ENCODE data around the gene RPS6KA5.

Gene RPS6KA5

GRCh38 chr14:91068642-91069041, 8.2 kb upstream of the RPS6KA5 start:
- no peak for DNase-seq (ENCODE audit: low read depth)
- no peak for TF ChIP-seq CTCF (IDR thresholded peaks at IDR 0.05; ENCODE audit: control insufficient read depth, insufficient read depth, low read depth, low read length, missing control alignments)
- H3K4me3 ChIP-seq (ENCODE audit: control insufficient read depth, low read depth, low read length), result no peak overlapping the region

- TF ChIP-seq CTCF (IDR thresholded peaks at IDR 0.05; ENCODE audit: control insufficient read depth, insufficient read depth, low read depth, low read length, missing control alignments), result no peak
- H3K4me3 ChIP-seq (ENCODE audit: control insufficient read depth, low read depth, low read length), result no peak overlapping the region
- no peak for DNase-seq (ENCODE audit: low read depth)
Observed at GRCh38 chr14:91067186-91067585, 6.7 kb upstream of the RPS6KA5 start.

GRCh38 chr14:91065266-91065665, 4.8 kb upstream of the RPS6KA5 start:
- TF ChIP-seq CTCF (IDR thresholded peaks at IDR 0.05; ENCODE audit: control insufficient read depth, insufficient read depth, low read depth, low read length, missing control alignments), result no peak
- no peak overlapping the region for H3K4me3 ChIP-seq (ENCODE audit: control insufficient read depth, low read depth, low read length)
- DNase-seq (ENCODE audit: low read depth), result no peak

- DNase-seq (ENCODE audit: low read depth), result no peak
- H3K4me3 ChIP-seq (ENCODE audit: control insufficient read depth, low read depth, low read length), result no peak overlapping the region
- TF ChIP-seq CTCF (IDR thresholded peaks at IDR 0.05; ENCODE audit: control insufficient read depth, insufficient read depth, low read depth, low read length, missing control alignments), result no peak
Observed at GRCh38 chr14:91063119-91063518, 2.7 kb upstream of the RPS6KA5 start.

GRCh38 chr14:91062600-91062999, 2.2 kb upstream of the RPS6KA5 start:
- no peak for TF ChIP-seq CTCF (IDR thresholded peaks at IDR 0.05; ENCODE audit: control insufficient read depth, insufficient read depth, low read depth, low read length, missing control alignments)
- no peak for DNase-seq (ENCODE audit: low read depth)
- H3K4me3 ChIP-seq (ENCODE audit: control insufficient read depth, low read depth, low read length), result no peak overlapping the region

GRCh38 chr14:91061056-91061887, 831 bp upstream of the RPS6KA5 start:
- no peak for DNase-seq (ENCODE audit: low read depth)
- no peak for TF ChIP-seq CTCF (IDR thresholded peaks at IDR 0.05; ENCODE audit: control insufficient read depth, insufficient read depth, low read depth, low read length, missing control alignments)
- peak overlapping the region; percentile 47 for H3K4me3 ChIP-seq (ENCODE audit: control insufficient read depth, low read depth, low read length)

Measured in AG09309 (cell line).